DMS 273 (cell line): ENCODE data around the gene MAT1A.
A peak's percentile ranks its signal among the peaks of the same experiment; 100 is the strongest.
"Not testable (repeated sequence)": the region's sequence is repeated elsewhere in the genome, so short reads cannot be mapped to it uniquely, and the experiment has no call there.

Experiments used
- DNase-seq: peaks from one replicate; lab custom pipeline; 2025; ENCODE audit not compliant: unreplicated experiment; lab: John Stamatoyannopoulos, UW

MAT1A gene

DNA sequence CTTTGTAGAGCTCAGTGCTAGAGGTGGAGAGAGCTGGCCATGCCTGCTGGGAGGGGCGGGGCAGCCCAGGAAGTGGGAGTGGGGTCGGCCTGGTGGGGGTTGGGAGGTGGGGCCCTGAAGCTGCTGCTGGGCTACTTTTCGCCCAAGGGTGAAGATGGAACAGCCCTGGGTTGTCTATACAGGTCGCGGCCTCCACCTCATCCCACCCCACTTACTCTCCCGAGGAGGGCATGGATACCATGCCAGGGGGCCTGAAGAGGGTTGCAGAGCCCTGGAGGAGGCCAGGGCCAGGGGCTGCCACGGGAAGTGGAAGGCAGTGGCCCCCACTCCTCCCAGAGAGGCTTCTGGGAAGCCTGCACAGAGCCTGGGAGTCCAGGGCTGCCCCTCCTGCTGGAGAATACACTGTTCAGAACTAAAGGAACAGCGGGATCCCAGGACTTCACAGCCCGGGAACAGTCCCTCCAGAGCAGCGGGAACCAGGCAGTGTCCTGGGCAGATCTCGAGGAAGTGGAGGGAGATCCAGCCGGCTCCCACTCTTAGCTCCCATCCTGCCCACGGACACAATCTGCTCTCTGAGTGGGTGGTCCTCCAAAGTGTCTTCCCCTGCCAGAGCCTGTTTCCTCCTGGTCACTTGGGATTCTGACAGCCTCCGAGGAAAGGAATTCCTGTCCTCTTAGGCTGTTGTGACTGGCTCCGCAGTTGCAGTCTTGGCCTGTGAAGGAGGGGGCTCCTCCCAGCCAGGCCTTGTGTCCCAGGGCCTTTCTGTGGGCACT, 23.5 kb downstream of the MAT1A start:
- DNase-seq: no peak

DNA sequence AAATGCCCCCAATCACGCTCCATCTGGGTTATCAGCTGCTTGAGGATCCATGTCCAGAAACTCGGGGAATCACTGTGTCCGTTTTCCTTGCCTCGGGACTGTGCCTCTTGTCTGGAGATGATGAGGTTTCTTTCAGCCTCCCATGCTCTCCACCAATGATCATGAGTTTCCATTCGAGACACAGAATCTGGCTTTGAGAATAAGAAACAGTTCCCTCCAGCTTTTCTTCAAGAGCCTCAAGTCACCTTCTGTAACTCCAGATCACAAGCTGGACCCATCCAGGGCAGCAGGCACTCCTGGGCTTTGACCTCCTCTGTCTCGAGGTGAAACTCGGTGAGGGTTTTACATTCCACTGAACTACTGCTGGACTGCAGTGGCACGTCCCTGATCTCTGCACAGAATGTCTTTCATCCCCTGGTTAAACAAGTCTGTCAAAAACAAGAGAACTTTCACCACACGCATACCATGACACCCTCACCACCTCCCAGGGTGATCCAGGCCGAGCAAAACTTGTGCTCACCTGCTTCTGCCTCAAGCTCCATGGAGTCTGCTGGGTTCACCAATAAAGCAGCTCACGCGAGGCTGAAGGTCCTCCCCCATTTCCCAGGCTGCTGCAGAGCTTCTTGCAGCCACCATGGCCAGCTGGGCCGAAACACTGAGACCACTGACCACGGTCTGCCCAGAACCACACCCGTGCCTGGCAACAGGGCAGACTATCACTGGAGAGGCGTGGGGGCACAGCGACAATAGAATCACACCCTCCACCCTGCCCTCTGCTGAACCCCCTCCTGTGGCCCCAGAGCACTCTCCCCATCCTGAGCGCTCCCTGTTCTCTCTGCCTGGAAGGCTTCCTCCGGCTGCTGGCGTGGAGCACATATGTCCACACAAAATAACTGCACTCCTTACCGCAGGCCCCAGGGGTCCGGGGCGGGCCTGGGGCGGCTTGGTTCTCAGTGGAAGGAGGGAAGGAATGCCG, 25.1 kb downstream of the MAT1A start:
- no peak for DNase-seq

GRCh38 chr10:80261316-80262030, 28.0 kb downstream of the MAT1A start:
- DNase-seq: no peak

GRCh38 chr10:80260295-80261243, 28.9 kb downstream of the MAT1A start:
- DNase-seq: peak; percentile 67

- no peak for DNase-seq
Measured at GRCh38 chr10:80259405-80259871, 30.0 kb downstream of the MAT1A start.

DNA sequence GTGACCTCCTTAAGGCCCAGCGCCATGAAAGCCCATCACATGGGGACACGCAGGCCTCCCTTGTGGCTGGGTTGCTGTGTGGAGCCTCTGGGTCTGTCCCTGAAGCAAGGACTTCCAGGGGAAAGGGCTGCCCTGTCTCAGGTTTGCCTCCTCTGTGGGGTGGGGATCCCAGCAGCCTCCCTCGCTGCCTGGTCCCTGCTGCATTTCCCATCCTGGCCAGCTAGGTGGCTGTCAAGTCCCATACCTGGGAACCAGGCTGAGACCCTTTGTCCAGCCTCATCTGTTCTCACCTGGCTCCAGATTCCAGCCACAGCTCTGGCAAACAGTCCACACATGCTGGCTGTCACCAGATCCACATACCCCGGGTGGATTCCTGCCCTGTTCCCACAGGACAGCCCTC, 32.7 kb downstream of the MAT1A start:
- DNase-seq: peak; percentile 52

DNA sequence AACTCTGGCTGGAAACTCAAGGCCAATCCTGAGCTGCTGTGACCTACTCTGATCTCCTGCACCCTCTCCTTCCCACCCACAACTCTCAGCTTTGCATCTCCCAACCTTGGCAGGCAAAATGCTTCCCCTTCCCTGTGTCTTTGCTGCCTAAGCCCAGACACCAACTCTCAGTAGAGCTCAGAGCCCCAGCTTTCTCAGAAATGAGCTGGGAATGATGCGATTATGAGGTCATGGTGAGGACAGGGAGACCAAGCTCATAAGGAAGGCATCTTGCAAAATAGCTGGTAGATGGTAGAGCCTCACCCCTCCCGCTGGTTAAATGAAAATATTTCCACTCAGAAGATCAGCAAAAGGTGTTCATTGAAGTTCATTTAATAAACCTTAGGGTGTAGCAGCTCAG, 34.7 kb downstream of the MAT1A start:
- DNase-seq: not testable (repeated sequence)

GRCh38 chr10:80253963-80254271, 35.5 kb downstream of the MAT1A start:
- DNase-seq: peak; percentile 11

GRCh38 chr10:80253266-80253962, 36.0 kb downstream of the MAT1A start:
- DNase-seq: no peak

DNA sequence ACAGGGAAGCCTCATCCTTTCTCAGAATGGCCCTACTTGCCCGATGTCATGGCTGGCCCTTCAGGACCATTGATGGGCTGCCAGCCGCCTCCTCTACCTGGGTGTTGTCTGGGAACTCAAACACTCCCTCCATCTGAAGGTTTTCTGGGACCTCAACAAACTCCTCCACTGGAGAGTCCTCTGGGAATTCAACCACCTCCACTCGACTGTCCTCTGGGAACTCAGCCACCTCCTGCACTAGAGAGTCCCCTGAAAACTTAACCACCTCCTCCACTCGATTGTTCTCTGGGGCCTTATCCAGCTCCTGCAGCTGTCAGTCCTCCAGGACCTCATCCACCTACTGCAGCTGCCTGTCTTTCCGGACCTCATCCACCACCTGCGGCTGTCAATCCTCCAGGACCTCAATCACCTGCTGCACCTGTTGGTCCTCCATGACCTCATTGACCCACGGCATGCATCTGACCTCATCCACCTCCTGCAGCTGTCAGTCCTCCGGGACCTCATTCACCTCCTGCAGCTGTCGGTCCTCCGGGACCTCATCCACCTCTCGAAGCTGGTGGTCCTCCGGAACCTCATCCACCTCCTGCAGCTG, 37.1 kb downstream of the MAT1A start:
- no peak for DNase-seq

DNA sequence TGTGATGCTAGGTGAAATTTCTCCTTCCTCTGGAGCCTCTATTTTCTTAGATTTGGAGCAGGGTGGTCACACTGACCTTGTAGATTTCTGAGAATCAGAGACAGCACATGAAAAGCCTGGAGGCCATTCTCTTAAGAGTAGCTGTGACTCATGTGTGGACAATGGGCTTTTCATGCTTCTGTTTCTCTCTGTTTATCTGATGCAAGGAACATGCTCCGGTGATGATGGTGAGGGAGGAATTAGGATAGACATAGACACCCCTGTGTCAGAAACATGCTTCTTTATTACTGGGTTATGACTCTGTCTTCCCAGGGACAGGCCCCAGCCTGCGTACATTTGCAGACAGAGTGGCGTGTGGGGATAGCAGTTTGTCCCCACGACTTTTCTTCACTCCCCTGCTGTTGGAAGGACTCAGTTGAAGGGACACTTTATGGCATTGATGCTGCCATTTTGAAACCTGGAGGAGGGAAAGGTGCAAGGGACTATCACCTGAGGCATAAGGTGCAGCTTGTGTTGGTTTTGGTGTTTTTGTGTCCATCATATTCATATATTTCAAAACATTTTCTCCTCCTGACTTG, 37.7 kb downstream of the MAT1A start:
- not testable (repeated sequence) for DNase-seq

DNA sequence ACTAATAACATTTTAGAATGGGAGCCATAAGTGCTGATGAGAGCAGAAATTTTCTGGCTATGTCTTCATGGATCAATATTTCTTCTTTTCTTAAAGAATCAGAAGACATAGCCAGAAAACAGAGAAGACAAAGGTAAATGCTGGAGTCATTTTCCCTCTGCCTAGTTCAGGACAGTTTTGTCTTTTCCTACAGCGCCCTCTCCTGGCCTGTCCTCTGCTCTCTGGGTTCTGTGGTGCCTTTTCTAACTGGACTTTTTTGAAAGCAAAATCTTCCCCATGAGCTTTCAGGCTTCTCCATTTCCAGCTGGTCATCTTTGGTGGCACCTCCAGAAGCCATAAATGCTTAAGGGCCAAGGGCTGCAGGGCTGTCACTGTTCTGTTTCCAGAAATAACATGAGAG, 39.1 kb downstream of the MAT1A start:
- not testable (repeated sequence) for DNase-seq

DNA sequence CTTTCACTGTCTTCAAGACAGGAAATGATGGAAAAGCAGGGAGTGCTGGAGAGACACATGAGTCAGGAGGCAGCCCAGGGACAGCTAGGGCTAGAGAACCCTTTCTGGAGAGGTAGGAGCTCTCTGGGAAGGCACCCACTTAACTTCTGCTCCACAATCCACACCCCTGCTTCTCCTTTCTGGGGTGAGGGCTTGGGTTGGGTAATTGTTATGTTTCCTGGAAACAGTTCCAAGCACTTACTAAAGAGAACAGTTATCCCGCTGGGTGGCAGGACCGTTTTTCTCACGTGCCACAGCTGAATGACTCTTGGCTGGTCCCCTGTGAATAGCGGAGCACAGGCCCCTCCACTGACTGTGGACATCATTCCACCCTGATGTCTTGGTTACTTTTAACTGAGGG, 39.6 kb downstream of the MAT1A start:
- not testable (repeated sequence) for DNase-seq

DNA sequence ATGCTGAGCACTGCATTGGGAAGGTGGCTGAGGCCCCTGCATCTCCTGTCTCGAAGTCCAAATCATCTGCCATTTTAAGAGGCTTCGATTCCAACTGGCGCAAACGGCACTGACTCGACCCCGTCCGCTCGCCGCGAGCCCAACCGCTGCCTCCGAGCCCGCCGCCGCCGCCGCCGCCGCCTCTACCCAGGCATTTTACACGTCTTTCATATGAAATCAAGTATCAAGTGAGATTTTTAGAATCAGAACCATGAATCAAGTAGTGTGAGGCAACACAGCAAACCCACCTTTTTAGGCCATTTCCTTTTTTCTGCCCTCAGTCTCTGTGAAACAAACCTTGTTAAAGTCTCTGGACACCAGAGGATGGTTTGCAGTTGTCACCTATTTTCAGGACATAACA, 41.8 kb downstream of the MAT1A start:
- not testable (repeated sequence) for DNase-seq

DNA sequence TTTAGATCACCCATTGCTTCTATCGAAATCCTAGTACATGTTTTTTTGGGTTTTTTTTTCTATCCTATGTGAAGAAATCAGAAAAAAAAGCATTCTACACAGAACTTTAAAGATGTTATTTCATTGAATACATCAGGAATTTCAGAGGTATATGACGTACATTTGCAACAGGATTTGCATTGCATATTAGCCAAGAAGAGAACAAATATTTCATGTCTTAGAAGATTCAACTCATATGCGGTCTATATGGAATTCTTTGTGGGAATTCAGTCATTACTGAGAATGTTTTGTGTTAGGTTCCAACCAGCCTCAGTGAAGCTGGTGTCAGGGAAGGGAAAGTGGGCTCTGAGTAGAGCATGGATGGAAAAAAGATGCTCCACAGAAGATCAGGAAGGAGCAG, 45.1 kb downstream of the MAT1A start:
- not testable (repeated sequence) for DNase-seq

- DNase-seq: not testable (repeated sequence)
Measured at GRCh38 chr10:80242341-80242740, 47.1 kb downstream of the MAT1A start.

DNA sequence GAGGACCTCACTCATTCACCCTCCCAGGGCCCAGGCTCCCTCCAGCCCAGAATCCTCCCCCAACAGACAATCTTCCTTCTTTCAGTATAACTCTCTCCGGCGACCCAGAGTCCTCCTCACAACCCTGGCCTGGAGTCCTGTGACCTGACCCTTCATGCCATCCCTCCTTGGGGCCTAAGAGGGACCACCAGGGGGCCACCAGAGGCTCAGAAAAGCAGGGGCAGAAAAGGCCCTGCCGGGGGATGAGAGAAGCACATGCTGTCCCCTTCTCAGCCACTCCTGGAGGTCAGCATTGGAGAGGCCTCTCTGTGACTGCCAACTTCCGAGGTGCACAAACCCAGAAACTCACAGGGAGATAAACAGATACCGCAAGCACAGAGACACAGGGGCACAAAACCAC, 53.0 kb downstream of the MAT1A start:
- DNase-seq: not testable (repeated sequence)

DNA sequence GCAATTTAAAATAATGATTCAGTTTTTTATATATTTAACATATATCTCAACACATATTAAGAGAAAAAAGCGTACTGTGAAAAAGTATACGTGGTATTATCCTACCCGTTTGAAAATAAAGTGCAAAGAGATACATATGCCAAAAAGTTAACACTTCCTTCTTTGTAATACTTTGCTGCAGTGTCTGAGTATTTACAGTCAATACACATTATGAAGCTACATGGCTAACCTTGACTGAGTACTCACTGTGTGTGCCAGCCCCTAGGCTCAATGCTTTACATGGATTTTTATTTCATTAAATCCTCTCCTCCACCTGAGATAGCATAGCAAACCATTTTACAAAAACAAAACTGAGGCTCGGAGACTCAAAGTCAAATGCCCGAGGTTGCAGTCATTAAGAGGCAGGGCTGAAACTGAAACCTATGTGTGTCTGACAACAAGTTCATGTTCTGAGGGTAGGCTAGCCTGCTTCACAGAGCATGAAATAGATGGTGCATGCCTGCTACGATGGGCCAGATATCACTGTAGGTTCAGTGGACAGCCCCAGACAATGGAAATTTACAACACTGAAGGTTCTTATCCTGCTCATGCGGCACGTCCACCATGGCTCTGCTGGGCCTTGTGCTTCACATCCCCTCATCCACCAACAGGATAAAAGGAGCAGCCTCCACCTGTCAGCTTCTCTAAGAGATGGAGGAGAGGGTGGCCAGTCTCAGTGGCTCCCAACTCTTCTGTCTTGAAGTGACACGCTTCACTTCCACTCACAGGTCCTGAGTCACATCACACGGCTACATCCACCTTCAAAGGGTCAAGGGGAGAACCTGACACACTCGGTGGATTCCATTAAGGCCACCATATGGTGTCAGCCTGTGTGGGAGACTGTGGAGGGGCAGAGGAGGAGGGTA, 54.9 kb downstream of the MAT1A start:
- DNase-seq: not testable (repeated sequence)
